Esophagus muscularis mucosa (tissue), 4 donors: Measurements from ENCODE around the gene NDC80. TPM values are rescaled to one million over a fixed set of nuclear protein-coding genes. Genes with fewer than 3 reads are reported as not detected.

Source experiments
- DNase-seq: peaks from one replicate; pipeline ENCODE4 v3.0.0-alpha.2; 2017; ENCODE audit errors: extremely low spot score
- H3K27ac ChIP-seq, 4 donors: fragments of 200-600 bp; sonication (generic); replicated peaks in 1 of 4; 1 replicate in 3 of 4; 2 replicates in 1 of 4; pipeline ENCODE4 v1.5.1; 2016 to 2019; ENCODE audit warnings: mild to moderate bottlenecking in 1 of 4
- H3K27me3 ChIP-seq, 4 donors: fragments of 200-600 bp; sonication (generic); one replicate each; pipeline versions ENCODE4 v1.5.1 to v1.6.0; 2016 to 2019
- H3K36me3 ChIP-seq, 4 donors: fragments of 200-600 bp; sonication (generic); one replicate each; pipeline ENCODE4 v1.5.1; 2016 to 2019
- H3K4me1 ChIP-seq, 4 donors: fragments of 200-600 bp; sonication (generic); one replicate each; pipeline ENCODE4 v1.5.1; 2016 to 2019
- H3K4me3 ChIP-seq, 4 donors: fragments of 200-600 bp; sonication (generic); 1 replicate in 2 of 4; 2 replicates in 2 of 4; pipeline ENCODE4 v1.5.1; 2016 to 2019; ENCODE audit warnings: mild to moderate bottlenecking in 4 of 4, moderate library complexity in 1 of 4
- H3K9me3 ChIP-seq, 4 donors: fragments of 200-600 bp; sonication (generic); 1 replicate in 3 of 4; 2 replicates in 1 of 4; pipeline ENCODE4 v1.5.1; 2016 to 2019
- EP300 ChIP-seq: sonication (generic); formaldehyde crosslinking; IDR thresholded peaks from one replicate; pipeline ENCODE4 v1.6.1; 2017; ENCODE audit warnings: antibody characterized with exemption
- POLR2A ChIP-seq: fragments of 450-650 bp; IDR thresholded peaks from one replicate; pipeline ENCODE4 v1.6.1; 2017; ENCODE audit warnings: antibody characterized with exemption, moderate library complexity, mild to moderate bottlenecking, low read depth
- POLR2AphosphoS5 ChIP-seq, 2 donors: sonication (generic); formaldehyde crosslinking; IDR thresholded peaks; one replicate each; pipeline ENCODE4 v1.6.1; 2017; ENCODE audit warnings: antibody characterized with exemption in 2 of 2
- WGBS: methylation state at CpG from one replicate; pipeline ENCODE4 v1.1.5; 2018; 5-methylcytosine and 5-hydroxymethylcytosine counted together
- intact Hi-C: fragments of 100-400 bp; cut with DNase I; formaldehyde crosslinking; loops from one replicate; pipeline ENCODE4 v1.15.1; 2023
- total RNA-seq, 4 donors: library from RNA; depleted of rRNA; stranded (reverse); fragments of >200 nt; gene quantifications; one replicate each; pipeline versions ENCODE4 v1.1.0 to v1.2.1, GENCODE V29; 2016
- TF ChIP-seq, protein P1 (sequence below), 3 experiments: fragments of 200-600 bp in 2 of 3; fragments of 450-650 bp in 1 of 3; sonication (generic) in 2 of 3; IDR thresholded peaks; one replicate each; pipeline ENCODE4 v1.5.1; 2017 to 2019; ENCODE audit warnings: antibody characterized with exemption in 3 of 3, mild to moderate bottlenecking in 2 of 3, moderate library complexity in 1 of 3

Gene NDC80
- total RNA-seq, 4 donors from 2014 or later = 0.17 to 0.57 (median 0.42) TPM; not detected in 1

DNA sequence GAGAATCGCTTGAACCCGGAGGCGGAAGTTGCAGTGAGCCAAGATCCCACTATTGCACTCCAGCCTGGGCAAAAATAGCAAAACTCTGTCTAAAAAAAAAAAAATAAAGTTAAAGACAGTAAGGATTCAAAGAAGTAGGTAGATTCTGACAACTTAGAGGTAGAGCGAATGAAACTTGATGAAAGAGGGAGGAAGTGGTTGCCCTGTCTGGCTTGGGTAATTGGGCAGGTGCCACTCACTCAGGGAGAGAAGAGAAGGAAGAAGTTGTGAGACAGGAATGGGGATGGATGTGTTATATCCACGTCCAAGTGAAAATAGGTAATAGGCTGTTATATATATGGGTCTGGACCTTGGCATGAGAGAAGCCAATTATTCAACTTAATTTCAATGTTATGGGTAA, 26.3 kb downstream of the NDC80 start:
- WGBS = 94% methylated on average over 5 of the region's 5 CpGs
- intact Hi-C loops = no loop called here

DNA sequence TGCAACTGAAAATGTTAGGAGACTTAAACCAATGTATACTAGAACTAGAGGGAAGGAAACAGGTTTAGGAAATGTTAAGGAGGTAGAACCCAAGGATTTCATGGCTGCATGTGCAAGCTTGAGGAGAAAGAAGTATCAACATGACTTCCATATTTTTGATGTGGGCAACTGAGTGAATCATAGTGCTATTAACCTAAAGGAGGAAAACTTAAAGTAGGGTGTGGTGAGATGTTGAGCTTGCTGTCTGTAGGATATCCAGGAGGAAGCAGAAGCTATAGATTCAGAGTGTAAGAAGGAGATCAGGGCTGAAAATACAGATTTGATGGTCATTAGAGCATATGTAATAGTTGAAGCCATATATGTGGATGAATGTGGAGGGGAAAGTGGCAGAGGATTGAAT, 31.5 kb downstream of the NDC80 start:
- Histone ChIP-seq H3K9me3 (no peaks in the 10 kb centered on the region), H3K36me3 (no peaks in the 10 kb centered on the region), H3K4me3 (no peak overlapping the region), H3K27ac (no peak overlapping the region), H3K4me1 (no peaks in the 10 kb centered on the region), H3K27me3 (no peaks in the 10 kb centered on the region)
- DNase-seq = no peak
- intact Hi-C loops = no loop called here
- TF ChIP-seq EP300 (no peak), POLR2A (no peak), POLR2AphosphoS5 (IDR thresholded peaks at IDR 0.05) (no peak)
- TF ChIP-seq, protein P1, sequence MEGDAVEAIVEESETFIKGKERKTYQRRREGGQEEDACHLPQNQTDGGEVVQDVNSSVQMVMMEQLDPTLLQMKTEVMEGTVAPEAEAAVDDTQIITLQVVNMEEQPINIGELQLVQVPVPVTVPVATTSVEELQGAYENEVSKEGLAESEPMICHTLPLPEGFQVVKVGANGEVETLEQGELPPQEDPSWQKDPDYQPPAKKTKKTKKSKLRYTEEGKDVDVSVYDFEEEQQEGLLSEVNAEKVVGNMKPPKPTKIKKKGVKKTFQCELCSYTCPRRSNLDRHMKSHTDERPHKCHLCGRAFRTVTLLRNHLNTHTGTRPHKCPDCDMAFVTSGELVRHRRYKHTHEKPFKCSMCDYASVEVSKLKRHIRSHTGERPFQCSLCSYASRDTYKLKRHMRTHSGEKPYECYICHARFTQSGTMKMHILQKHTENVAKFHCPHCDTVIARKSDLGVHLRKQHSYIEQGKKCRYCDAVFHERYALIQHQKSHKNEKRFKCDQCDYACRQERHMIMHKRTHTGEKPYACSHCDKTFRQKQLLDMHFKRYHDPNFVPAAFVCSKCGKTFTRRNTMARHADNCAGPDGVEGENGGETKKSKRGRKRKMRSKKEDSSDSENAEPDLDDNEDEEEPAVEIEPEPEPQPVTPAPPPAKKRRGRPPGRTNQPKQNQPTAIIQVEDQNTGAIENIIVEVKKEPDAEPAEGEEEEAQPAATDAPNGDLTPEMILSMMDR (IDR thresholded peaks at IDR 0.05) = no peak

More for the DNA sequence above, 26.3 kb downstream of the NDC80 start:
- Histone ChIP-seq H3K4me3 (no peak overlapping the region), H3K27me3 (no peaks in the 10 kb centered on the region), H3K4me1 (no peaks in the 10 kb centered on the region), H3K36me3 (no peaks in the 10 kb centered on the region), H3K9me3 (no peaks in the 10 kb centered on the region), H3K27ac (no peak overlapping the region)
- DNase-seq = no peak
- TF ChIP-seq, protein P1 (IDR thresholded peaks at IDR 0.05) = no peak
- TF ChIP-seq EP300 (no peak), POLR2AphosphoS5 (IDR thresholded peaks at IDR 0.05) (no peak), POLR2A (no peak)

DNA sequence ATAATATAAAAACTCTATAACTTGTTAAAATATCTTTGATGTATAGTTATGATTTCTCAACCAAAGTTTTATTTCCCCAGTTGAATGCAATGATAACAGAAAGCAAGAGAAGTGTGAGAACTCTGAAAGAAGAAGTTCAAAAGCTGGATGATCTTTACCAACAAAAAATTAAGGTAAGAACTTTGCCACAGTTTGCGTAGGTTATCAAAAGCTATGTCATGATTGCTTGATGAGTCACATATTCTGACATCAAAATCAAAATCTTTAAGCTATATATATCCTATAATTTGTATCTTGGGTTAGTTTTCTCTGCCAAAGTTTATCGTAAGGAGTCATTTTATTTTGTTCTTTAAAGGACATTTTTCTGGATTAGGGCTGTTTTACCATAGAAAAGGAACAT, 35.0 kb downstream of the NDC80 start:
- H3K27me3 ChIP-seq = no peaks in the 10 kb centered on the region
- no peaks in the 10 kb centered on the region for H3K9me3 ChIP-seq
- no peak for DNase-seq
- H3K36me3 ChIP-seq = no peaks in the 10 kb centered on the region
- no peak overlapping the region for H3K27ac ChIP-seq
- intact Hi-C loops = no loop called here
- 85% methylated on average over 2 of the region's 2 CpGs for WGBS
- no peak overlapping the region for H3K4me3 ChIP-seq
- TF ChIP-seq EP300 (no peak), POLR2A (no peak), POLR2AphosphoS5 (IDR thresholded peaks at IDR 0.05) (no peak)
- TF ChIP-seq, protein P1 (IDR thresholded peaks at IDR 0.05) = no peak
- H3K4me1 ChIP-seq = no peaks in the 10 kb centered on the region

DNA sequence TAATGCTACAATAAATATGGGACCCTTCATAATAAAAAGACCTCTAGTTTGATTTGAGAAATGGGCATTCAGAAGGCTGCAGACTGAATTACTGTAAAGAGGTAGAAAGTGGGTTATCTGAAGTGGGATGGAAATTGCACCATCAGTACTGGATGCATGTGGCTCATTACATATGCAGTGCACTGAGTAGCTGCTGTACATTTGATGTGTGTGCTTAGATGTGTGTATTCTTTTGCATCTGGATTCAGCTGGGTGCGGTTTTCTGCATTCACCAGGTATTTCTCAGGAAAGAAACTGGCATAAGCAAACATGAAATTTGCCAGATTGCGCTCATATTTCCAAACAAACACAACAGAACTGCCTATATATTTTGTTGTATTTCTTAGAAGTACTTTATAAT, 38.2 kb downstream of the NDC80 start:
- intact Hi-C loops = no loop called here
- TF ChIP-seq POLR2AphosphoS5 (IDR thresholded peaks at IDR 0.05) = no peak
- no peak for TF ChIP-seq POLR2A
- no peak for TF ChIP-seq EP300
- 100% methylated on average over 2 of the region's 2 CpGs for WGBS
- H3K4me3 ChIP-seq = no peak overlapping the region
- H3K27me3 ChIP-seq = no peaks in the 10 kb centered on the region
- H3K36me3 ChIP-seq = no peaks in the 10 kb centered on the region
- H3K27ac ChIP-seq = no peak overlapping the region
- H3K9me3 ChIP-seq = no peaks in the 10 kb centered on the region
- no peak for DNase-seq
- H3K4me1 ChIP-seq = no peaks in the 10 kb centered on the region

DNA sequence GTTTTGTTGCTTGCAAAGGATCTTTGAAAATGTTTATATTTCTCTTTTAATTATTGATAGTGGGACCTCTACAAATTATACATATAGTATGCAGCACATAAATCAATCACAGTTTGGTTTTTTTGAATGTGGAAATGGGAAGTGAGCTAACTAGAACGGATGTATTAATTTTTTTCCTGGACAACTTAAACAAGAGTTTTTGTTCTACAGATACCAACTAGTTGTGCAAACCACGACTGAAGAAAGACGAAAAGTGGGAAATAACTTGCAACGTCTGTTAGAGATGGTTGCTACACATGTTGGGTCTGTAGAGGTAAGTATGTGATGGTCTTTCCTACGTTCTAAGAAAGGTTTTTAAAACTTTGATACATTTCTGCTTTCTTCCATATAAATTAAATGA, 39.2 kb downstream of the NDC80 start:
- no peak for DNase-seq
- Histone ChIP-seq H3K4me3 (no peak overlapping the region), H3K27ac (no peak overlapping the region), H3K4me1 (no peaks in the 10 kb centered on the region), H3K9me3 (no peaks in the 10 kb centered on the region), H3K36me3 (no peaks in the 10 kb centered on the region), H3K27me3 (no peaks in the 10 kb centered on the region)
- 82% methylated on average over 5 of the region's 5 CpGs for WGBS
- TF ChIP-seq, protein P1 (IDR thresholded peaks at IDR 0.05) = no peak
- TF ChIP-seq POLR2A (no peak), EP300 (no peak), POLR2AphosphoS5 (IDR thresholded peaks at IDR 0.05) (no peak)
- intact Hi-C loops = no loop called here
